GM12865 (cell line): Measurements from ENCODE around the gene GLT8D1.
A peak's percentile ranks its signal among the peaks of the same experiment; 100 is the strongest.
"Not testable (repeated sequence)": the region's sequence is repeated elsewhere in the genome, so short reads cannot be mapped to it uniquely, and the experiment has no call there.

ENCODE experiments used
- DNase-seq: peaks from one replicate; pipeline ENCODE4 v3.0.0; 2010; ENCODE audit warnings: low read depth
- H3K4me3 ChIP-seq: 2 replicates; pipeline ENCODE4 v1.5.1; 2011; ENCODE audit warnings: mild to moderate bottlenecking, low read depth, low read length, control low read depth
- CTCF ChIP-seq: IDR thresholded peaks from 2 replicates; pipeline ENCODE4 v1.5.1; 2011; ENCODE audit warnings: low read length, control low read depth, low read depth, inconsistent platforms; ENCODE audit not compliant: insufficient read depth; ENCODE audit errors: missing control alignments

The GLT8D1 gene

GRCh38 chr3:52739730-52740129 is 34.1 kb upstream of the GLT8D1 start:
- no peak overlapping the region for H3K4me3 ChIP-seq
- TF ChIP-seq CTCF: no peak
- DNase-seq: no peak

GRCh38 chr3:52733256-52733891 is 27.8 kb upstream of the GLT8D1 start:
- TF ChIP-seq CTCF: no peak
- DNase-seq: no peak
- no peak overlapping the region for H3K4me3 ChIP-seq

- DNase-seq: no peak
- no peak overlapping the region for H3K4me3 ChIP-seq
- TF ChIP-seq CTCF: no peak
Observed at GRCh38 chr3:52731590-52731989, 26.0 kb upstream of the GLT8D1 start.

- no peak for TF ChIP-seq CTCF
- no peak overlapping the region for H3K4me3 ChIP-seq
- DNase-seq: peak; percentile 59
Observed at GRCh38 chr3:52730681-52731080, 25.1 kb upstream of the GLT8D1 start.

- H3K4me3 ChIP-seq, DNase-seq: not testable (repeated sequence)
Observed at GRCh38 chr3:52728753-52729152, 23.2 kb upstream of the GLT8D1 start.

- no peak overlapping the region for H3K4me3 ChIP-seq
- DNase-seq: no peak
- TF ChIP-seq CTCF: no peak
Observed at GRCh38 chr3:52724511-52724910, 18.9 kb upstream of the GLT8D1 start.

- DNase-seq: no peak
- TF ChIP-seq CTCF: no peak
- H3K4me3 ChIP-seq: no peak overlapping the region
Observed at GRCh38 chr3:52723935-52724334, 18.3 kb upstream of the GLT8D1 start.
